ENCODE data around the gene SH3GL1. TPM values are rescaled to one million over a fixed set of nuclear protein-coding genes. Genes with fewer than 3 reads are reported as not detected.

Gene SH3GL1
- total RNA-seq, 4 donors from 2014 or later, result 11.8 to 69.3 (median 29.5) TPM

DNA sequence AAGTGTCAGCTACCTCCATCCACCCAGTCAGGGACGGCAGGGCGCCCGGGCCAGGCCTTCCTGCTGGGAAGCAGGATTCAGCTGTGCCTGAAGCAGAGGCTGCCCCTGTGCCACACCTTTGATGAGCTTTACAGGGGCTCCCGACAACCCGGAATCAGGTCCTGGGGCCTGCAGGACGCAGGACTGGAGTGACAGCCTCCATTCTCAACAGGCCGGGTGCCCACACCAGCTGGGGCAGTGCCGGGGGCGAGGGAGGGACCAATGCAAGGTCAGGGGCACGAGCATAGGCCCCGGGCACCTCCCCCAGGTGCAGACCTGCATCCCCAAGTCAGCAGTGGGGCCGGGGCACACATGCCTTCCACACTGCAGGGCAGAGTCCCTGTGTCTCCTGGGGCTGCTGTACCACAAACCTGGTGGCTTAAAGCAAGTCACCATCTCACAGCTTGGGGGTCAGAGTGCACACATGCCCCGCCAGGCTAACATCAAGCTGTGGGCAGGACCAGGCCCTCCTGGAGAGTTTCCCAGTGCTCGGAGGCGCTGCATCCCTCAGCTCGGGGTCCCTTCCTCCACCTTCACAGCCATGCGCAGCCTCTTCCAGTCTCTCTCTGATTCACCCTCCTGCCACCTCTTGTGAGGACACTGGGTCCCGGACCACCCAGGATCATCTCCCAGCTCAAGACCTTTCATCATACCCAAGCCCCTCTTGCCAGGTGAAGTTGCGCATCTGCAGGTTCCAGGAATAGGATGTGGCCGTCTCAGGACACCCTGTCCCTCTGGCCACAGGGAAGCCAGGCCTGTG lies 43.8 kb upstream of the SH3GL1 start:
- no peaks in the 10 kb centered on the region for H3K9me3 ChIP-seq
- no peaks in the 10 kb centered on the region for H3K4me1 ChIP-seq
- intact Hi-C loops (cut with DNase I; ENCODE audit: low total_unique reads), result no loop called here
- H3K36me3 ChIP-seq, result no peaks in the 10 kb centered on the region
- H3K27ac ChIP-seq, result no peak overlapping the region
- TF ChIP-seq POLR2A (IDR thresholded peaks at IDR 0.05), result no peak
- TF ChIP-seq, protein P1, sequence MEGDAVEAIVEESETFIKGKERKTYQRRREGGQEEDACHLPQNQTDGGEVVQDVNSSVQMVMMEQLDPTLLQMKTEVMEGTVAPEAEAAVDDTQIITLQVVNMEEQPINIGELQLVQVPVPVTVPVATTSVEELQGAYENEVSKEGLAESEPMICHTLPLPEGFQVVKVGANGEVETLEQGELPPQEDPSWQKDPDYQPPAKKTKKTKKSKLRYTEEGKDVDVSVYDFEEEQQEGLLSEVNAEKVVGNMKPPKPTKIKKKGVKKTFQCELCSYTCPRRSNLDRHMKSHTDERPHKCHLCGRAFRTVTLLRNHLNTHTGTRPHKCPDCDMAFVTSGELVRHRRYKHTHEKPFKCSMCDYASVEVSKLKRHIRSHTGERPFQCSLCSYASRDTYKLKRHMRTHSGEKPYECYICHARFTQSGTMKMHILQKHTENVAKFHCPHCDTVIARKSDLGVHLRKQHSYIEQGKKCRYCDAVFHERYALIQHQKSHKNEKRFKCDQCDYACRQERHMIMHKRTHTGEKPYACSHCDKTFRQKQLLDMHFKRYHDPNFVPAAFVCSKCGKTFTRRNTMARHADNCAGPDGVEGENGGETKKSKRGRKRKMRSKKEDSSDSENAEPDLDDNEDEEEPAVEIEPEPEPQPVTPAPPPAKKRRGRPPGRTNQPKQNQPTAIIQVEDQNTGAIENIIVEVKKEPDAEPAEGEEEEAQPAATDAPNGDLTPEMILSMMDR (IDR thresholded peaks at IDR 0.05), result no peak
- H3K27me3 ChIP-seq, result no peaks in the 10 kb centered on the region
- no peak overlapping the region for H3K4me3 ChIP-seq
- DNase-seq, result no peak

DNA sequence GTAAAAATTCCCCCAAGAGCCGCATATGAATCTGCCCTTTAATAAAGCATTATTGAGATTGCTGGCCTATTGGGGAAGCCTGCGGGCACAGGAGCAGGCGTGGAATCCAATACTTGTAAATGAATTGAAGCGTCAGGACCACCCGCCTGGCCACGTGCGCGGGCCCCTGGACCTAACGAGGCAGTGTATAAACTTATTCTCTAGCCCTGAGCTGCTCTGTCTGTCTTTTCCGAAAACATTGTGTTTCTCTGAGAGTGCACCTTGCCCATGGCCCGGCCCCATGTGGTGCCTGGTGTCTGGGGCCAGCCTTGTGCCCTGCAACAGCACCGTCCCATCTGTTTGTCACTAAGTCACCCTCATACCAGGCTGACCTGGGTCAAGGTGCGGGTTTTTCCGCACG lies 42.8 kb upstream of the SH3GL1 start:
- Histone ChIP-seq H3K9me3 (no peaks in the 10 kb centered on the region), H3K4me1 (no peaks in the 10 kb centered on the region), H3K4me3 (no peak overlapping the region), H3K36me3 (no peaks in the 10 kb centered on the region), H3K27ac (no peak overlapping the region), H3K27me3 (no peaks in the 10 kb centered on the region)
- TF ChIP-seq, protein P1 (IDR thresholded peaks at IDR 0.05), result no peak
- TF ChIP-seq POLR2A (IDR thresholded peaks at IDR 0.05), result no peak
- DNase-seq, result no peak
- intact Hi-C loops (cut with DNase I; ENCODE audit: low total_unique reads), result no loop called here

DNA sequence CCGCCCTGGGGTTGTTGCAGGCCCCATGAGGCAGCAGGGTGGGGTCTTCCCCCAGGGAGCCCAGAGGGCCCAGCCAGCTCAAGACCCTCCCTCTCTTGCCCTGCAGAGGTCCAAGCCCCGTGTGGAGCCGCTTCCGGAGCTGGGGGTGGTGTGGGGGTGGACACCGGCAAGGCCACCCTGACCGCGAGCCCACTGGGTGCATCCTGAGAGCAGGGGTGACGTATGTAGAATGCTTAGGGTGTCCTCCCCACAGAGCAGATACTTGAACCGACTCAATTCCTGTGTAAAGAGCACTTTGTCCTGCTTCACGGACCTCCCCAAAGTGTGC lies 42.4 kb upstream of the SH3GL1 start:
- Histone ChIP-seq H3K9me3 (no peaks in the 10 kb centered on the region), H3K27me3 (no peaks in the 10 kb centered on the region), H3K36me3 (no peaks in the 10 kb centered on the region), H3K4me1 (no peaks in the 10 kb centered on the region), H3K27ac (no peak overlapping the region), H3K4me3 (no peak overlapping the region)
- no peak for DNase-seq
- TF ChIP-seq POLR2A (IDR thresholded peaks at IDR 0.05), result no peak
- TF ChIP-seq, protein P1 (IDR thresholded peaks at IDR 0.05), result no peak
- intact Hi-C loops (cut with DNase I; ENCODE audit: low total_unique reads), result no loop called here

DNA sequence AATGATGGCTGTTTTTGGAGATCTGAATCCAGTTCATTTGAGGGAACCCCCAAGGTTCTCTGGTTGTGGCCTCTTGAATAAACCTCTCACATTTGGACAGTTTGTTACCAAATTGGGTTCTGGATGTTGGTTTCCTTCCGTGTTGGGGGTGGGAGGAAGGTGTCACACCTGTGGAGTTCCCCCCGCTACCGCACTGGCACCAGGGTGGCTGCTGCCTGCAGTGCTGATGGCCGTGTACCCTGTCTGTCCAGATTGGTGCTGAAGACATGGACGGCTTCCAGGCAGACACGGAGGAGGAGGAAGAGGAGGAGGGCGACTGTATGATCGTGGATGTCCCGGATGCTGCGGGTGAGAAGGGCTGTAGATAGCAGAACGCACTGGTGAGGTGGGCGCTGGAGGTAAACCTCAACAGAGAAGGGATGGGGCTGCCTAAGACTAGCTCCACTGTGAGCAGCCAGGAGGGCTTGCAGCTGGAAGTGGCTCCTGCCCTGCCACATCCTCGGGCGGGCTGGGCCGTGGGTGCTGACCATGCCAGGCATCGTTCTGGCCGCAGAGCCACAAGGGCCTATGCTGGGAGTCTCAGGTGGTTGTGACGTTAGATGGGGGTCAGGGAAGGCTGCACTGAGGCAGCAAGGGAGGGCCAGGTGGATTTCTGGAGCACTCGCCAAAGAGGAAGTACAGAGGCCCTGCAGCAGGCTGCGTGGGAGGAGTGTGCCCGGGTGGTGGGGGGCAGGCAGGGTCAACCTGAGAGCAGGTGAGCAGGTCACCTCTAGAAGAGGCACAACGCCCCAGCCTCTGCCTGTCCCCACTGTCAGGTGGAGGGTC lies 41.9 kb upstream of the SH3GL1 start:
- Histone ChIP-seq H3K27ac (no peak overlapping the region), H3K9me3 (no peaks in the 10 kb centered on the region), H3K4me3 (no peak overlapping the region), H3K27me3 (no peaks in the 10 kb centered on the region), H3K36me3 (no peaks in the 10 kb centered on the region), H3K4me1 (no peaks in the 10 kb centered on the region)
- intact Hi-C loops (cut with DNase I; ENCODE audit: low total_unique reads), result no loop called here
- DNase-seq, result no peak
- no peak for TF ChIP-seq POLR2A (IDR thresholded peaks at IDR 0.05)
- TF ChIP-seq, protein P1 (IDR thresholded peaks at IDR 0.05), result no peak

DNA sequence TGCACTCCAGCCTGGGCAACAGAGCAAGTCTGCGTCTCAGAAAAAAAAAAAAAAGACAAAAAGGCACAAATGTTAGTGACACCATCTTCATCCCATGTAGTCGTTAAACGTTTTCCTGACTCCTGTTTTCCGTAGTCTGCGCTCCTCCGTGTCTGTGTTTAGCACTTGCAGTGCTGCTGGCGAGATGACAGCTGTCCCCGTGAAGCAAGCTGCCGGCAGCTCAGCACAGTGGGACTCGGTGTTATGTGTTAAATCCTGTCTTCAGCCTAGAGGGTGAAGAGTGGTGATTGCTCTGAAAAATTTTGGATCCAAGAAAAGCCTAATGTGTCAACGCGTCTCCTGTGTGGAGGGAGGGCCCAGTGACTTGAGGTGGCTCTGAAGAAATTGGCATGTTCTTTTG lies 38.9 kb upstream of the SH3GL1 start:
- TF ChIP-seq POLR2A (IDR thresholded peaks at IDR 0.05), result no peak
- TF ChIP-seq, protein P1 (IDR thresholded peaks at IDR 0.05), result no peak
- intact Hi-C loops (cut with DNase I; ENCODE audit: low total_unique reads), result no loop called here
- Histone ChIP-seq H3K27me3 (no peaks in the 10 kb centered on the region), H3K4me1 (no peaks in the 10 kb centered on the region), H3K9me3 (no peaks in the 10 kb centered on the region), H3K27ac (no peak overlapping the region), H3K4me3 (no peak overlapping the region), H3K36me3 (no peaks in the 10 kb centered on the region)
- DNase-seq, result no peak

Data from uterus (tissue), 4 donors.